IMR-90 (cell line): Measurements from ENCODE around the gene NCOA7. TPM values are rescaled to one million over a fixed set of nuclear protein-coding genes. Genes with fewer than 3 reads are reported as not detected.

Experiments
- ATAC-seq: fragments of 200-7000 bp; cut with Tn5 transposase; 2 replicates; pipeline ENCODE4 v1.9.1; 2020; ENCODE audit warnings: low read depth, mild to moderate bottlenecking, moderate library complexity
- BruUV-seq: library from RNA; stranded (reverse); fragments of 400-500 nt; replicated peaks from 2 replicates; lab custom pipeline; 2021; lab: Mats Ljungman, UMichigan
- CTCF ChIA-PET: fragments of 300-600 bp; formaldehyde crosslinking; extraction: SDS; loops from one replicate; lab custom pipeline; 2021; ENCODE audit warnings: antibody characterized with exemption; lab: Yijun Ruan, JAX
- POLR2A ChIA-PET: fragments of 300-600 bp; sonication (Branson Sonifier 250); formaldehyde crosslinking; loops from one replicate; lab custom pipeline; 2022; ENCODE audit warnings: antibody characterized with exemption; ENCODE audit not compliant: unreplicated experiment; lab: Charles Lee
- DNase-seq: peaks from one replicate; pipeline ENCODE4 v3.0.0; 2013
- H2AFZ ChIP-seq: replicated peaks from 2 replicates; pipeline ENCODE3; 2013; ENCODE audit warnings: low read length, mild to moderate bottlenecking; ENCODE audit not compliant: poor library complexity
- H2AK5ac ChIP-seq: 2 replicates; pipeline ENCODE4 v1.6.1; 2013; ENCODE audit warnings: low read depth, low read length, inconsistent platforms
- H2AK9ac ChIP-seq: replicated peaks from 2 replicates; pipeline ENCODE3; 2013; ENCODE audit warnings: mild to moderate bottlenecking, low read depth, low read length, moderate library complexity; ENCODE audit not compliant: poor library complexity
- H2BK120ac ChIP-seq: 2 replicates; pipeline ENCODE4 v1.6.1; 2013; ENCODE audit warnings: low read depth, low read length, inconsistent platforms
- H2BK15ac ChIP-seq: 3 replicates; pipeline ENCODE4 v1.6.1; 2013; ENCODE audit warnings: low read depth, low read length, inconsistent platforms
- H2BK20ac ChIP-seq: 2 replicates; pipeline ENCODE4 v1.6.1; 2013; ENCODE audit warnings: low read depth, mild to moderate bottlenecking, inconsistent platforms, low read length, moderate library complexity
- H2BK5ac ChIP-seq: 2 replicates; pipeline ENCODE4 v1.6.1; 2013; ENCODE audit warnings: mild to moderate bottlenecking, low read depth, low read length, inconsistent platforms; ENCODE audit not compliant: poor library complexity, severe bottlenecking
- H3K14ac ChIP-seq: replicated peaks from 2 replicates; pipeline ENCODE4 v1.6.1; 2013; ENCODE audit warnings: low read depth, low read length, inconsistent platforms
- H3K18ac ChIP-seq: 2 replicates; pipeline ENCODE4 v1.6.1; 2013; ENCODE audit warnings: low read depth, low read length, control low read depth
- H3K23ac ChIP-seq: 2 replicates; pipeline ENCODE4 v1.6.1; 2013; ENCODE audit warnings: low read depth, low read length, inconsistent platforms
- H3K27ac ChIP-seq: 2 replicates; pipeline ENCODE4 v1.5.1; 2013; ENCODE audit warnings: mild to moderate bottlenecking, control low read depth, low read length; ENCODE audit not compliant: insufficient read depth
- H3K27me3 ChIP-seq: 2 replicates; pipeline ENCODE4 v1.6.1; 2013; ENCODE audit warnings: low read length; ENCODE audit not compliant: control insufficient read depth, insufficient read depth
- H3K36me3 ChIP-seq: 2 replicates; pipeline ENCODE4 v1.6.1; 2013; ENCODE audit warnings: low read length, mixed read lengths; ENCODE audit not compliant: control insufficient read depth, insufficient read depth
- H3K4ac ChIP-seq: 2 replicates; pipeline ENCODE4 v1.6.1; 2013; ENCODE audit warnings: low read depth, low read length, inconsistent platforms
- H3K4me1 ChIP-seq: 2 replicates; pipeline ENCODE4 v1.6.1; 2013; ENCODE audit warnings: low read length, mixed read lengths; ENCODE audit not compliant: control insufficient read depth, insufficient read depth
- H3K4me2 ChIP-seq: 2 replicates; pipeline ENCODE4 v1.6.1; 2013; ENCODE audit warnings: low read depth, mild to moderate bottlenecking, control low read depth, low read length, moderate library complexity
- H3K4me3 ChIP-seq: 2 replicates; pipeline ENCODE4 v1.5.1; 2013; ENCODE audit warnings: low read depth, mild to moderate bottlenecking, control low read depth, low read length, moderate library complexity; ENCODE audit not compliant: insufficient read depth
- H3K56ac ChIP-seq: 2 replicates; pipeline ENCODE4 v1.6.1; 2013; ENCODE audit warnings: low read length, inconsistent platforms; ENCODE audit not compliant: insufficient read depth; ENCODE audit errors: extremely low read depth
- H3K79me1 ChIP-seq, 2 experiments: 2 replicates each; pipeline ENCODE4 v1.6.1; 2013; ENCODE audit warnings: low read length in 2 of 2, inconsistent platforms in 1 of 2, low read depth in 1 of 2
- H3K9ac ChIP-seq: 2 replicates; pipeline ENCODE4 v1.6.1; 2013; ENCODE audit warnings: low read depth, low read length, control low read depth
- H3K9me1 ChIP-seq: 2 replicates; pipeline ENCODE4 v1.6.1; 2013; ENCODE audit warnings: low read length, inconsistent platforms; ENCODE audit not compliant: insufficient read depth
- H3K9me3 ChIP-seq: 2 replicates; pipeline ENCODE4 v1.6.1; 2013; ENCODE audit warnings: low read length; ENCODE audit not compliant: control insufficient read depth, insufficient read depth
- H4K20me1 ChIP-seq: 2 replicates; pipeline ENCODE4 v1.6.1; 2013; ENCODE audit warnings: low read length, inconsistent platforms; ENCODE audit not compliant: insufficient read depth
- H4K5ac ChIP-seq: 2 replicates; pipeline ENCODE4 v1.6.1; 2013; ENCODE audit warnings: mild to moderate bottlenecking, low read depth, low read length, control low read depth
- H4K8ac ChIP-seq, 2 experiments: 2 replicates each; pipeline ENCODE4 v1.6.1; 2013; ENCODE audit warnings: low read depth in 2 of 2, low read length in 2 of 2, control low read depth in 1 of 2, inconsistent platforms in 1 of 2
- H4K91ac ChIP-seq: 2 replicates; pipeline ENCODE4 v1.6.1; 2013; ENCODE audit warnings: low read depth, low read length, inconsistent platforms; ENCODE audit not compliant: insufficient read depth
- BHLHE40 ChIP-seq: fragments of 150-350 bp; IDR thresholded peaks from 2 replicates; pipeline ENCODE4 v1.6.1; 2016; ENCODE audit warnings: mild to moderate bottlenecking, low read depth, low read length
- CEBPB ChIP-seq: IDR thresholded peaks from 2 replicates; pipeline ENCODE4 v1.6.1; 2012; ENCODE audit warnings: low read depth, low read length, improper control_type of control experiment
- CTCF ChIP-seq: conservative IDR thresholded peaks from 2 replicates; pipeline ENCODE4 v1.5.1; 2012; ENCODE audit warnings: mild to moderate bottlenecking, low read depth, low read length, improper control_type of control experiment
- MAFK ChIP-seq: IDR thresholded peaks from 2 replicates; pipeline ENCODE4 v1.6.1; 2012; ENCODE audit warnings: low read depth, low read length, improper control_type of control experiment
- MXI1 ChIP-seq: IDR thresholded peaks from 2 replicates; pipeline ENCODE4 v1.6.1; 2012; ENCODE audit warnings: low read depth, mild to moderate bottlenecking, low read length, moderate library complexity, borderline replicate concordance
- NFE2L2 ChIP-seq: fragments of 150-350 bp; IDR thresholded peaks from 2 replicates; pipeline ENCODE4 v1.6.1; 2016; ENCODE audit warnings: low read depth, mild to moderate bottlenecking, low read length
- RAD21 ChIP-seq: IDR thresholded peaks from 2 replicates; pipeline ENCODE4 v1.6.1; 2012; ENCODE audit warnings: low read length, improper control_type of control experiment
- RCOR1 ChIP-seq: IDR thresholded peaks from 2 replicates; pipeline ENCODE4 v1.6.1; 2012; ENCODE audit warnings: mild to moderate bottlenecking, low read length, improper control_type of control experiment; ENCODE audit not compliant: insufficient replicate concordance
- RFX5 ChIP-seq: IDR thresholded peaks from 2 replicates; pipeline ENCODE4 v1.8.0; 2012; ENCODE audit warnings: low read depth, mild to moderate bottlenecking, low read length, moderate library complexity
- SMC3 ChIP-seq: fragments of 150-350 bp; IDR thresholded peaks from 2 replicates; pipeline ENCODE4 v1.6.1; 2016; ENCODE audit warnings: low read depth, mild to moderate bottlenecking, antibody characterized with exemption, low read length, moderate library complexity
- WGBS, 2 experiments: methylation state at CpG; one replicate each; pipeline versions ENCODE4 v1.1.5 to v1.1.7; 2013; ENCODE audit warnings: missing lambda C conversion rate in 2 of 2; ENCODE audit not compliant: insufficient read length in 1 of 2; ENCODE audit errors: extremely low coverage in 2 of 2; 5-methylcytosine and 5-hydroxymethylcytosine counted together
- dilution Hi-C: fragments of 300-500 bp; cut with HindIII; formaldehyde crosslinking; loops from one replicate; pipeline ENCODE4 v1.14.3; 2018; ENCODE audit warnings: low sequenced_read_pairs; ENCODE audit not compliant: unreplicated experiment
- in situ Hi-C: fragments of 300-500 bp; cut with MboI; formaldehyde crosslinking; loops from 3 replicates; pipeline ENCODE4 v1.14.3; 2019; ENCODE audit warnings: low sequenced_read_pairs, inconsistent platforms, mixed read lengths
- intact Hi-C: fragments of 100-400 bp; cut with micrococcal nuclease; formaldehyde crosslinking; loops from 2 replicates; pipeline ENCODE4 v1.10.0; 2022
- polyA plus RNA-seq, 3 experiments: library from polyadenylated mRNA; depleted of rRNA; stranded (reverse); fragments of >200 nt; gene quantifications; 2 replicates each; pipeline ENCODE4 v1.2.3, GENCODE V29; 2012; ENCODE audit warnings: low replicate concordance in 1 of 3
- total RNA-seq: library from RNA; depleted of rRNA; stranded (reverse); fragments of >200 nt; gene quantifications from 2 replicates; pipeline ENCODE4 v1.2.3, GENCODE V29; 2012
- TF ChIP-seq, protein P1 (sequence below): fragments of 150-350 bp; IDR thresholded peaks from 2 replicates; pipeline ENCODE4 v1.6.1; 2016; ENCODE audit warnings: low read depth, mild to moderate bottlenecking, low read length, moderate library complexity, borderline replicate concordance

Gene NCOA7
- total and polyA plus RNA-seq, 2 of the 4 experiments (the other 2 are of a cell fraction), result 12.6 to 12.9 TPM

- POLR2A ChIA-PET, result no interaction called here
- in situ Hi-C loops, result no loop called here
- Histone ChIP-seq H3K18ac (no peak overlapping the region), H3K4ac (no peak overlapping the region), H2BK5ac (no peak overlapping the region), H4K20me1 (no peaks in the 10 kb centered on the region), H3K23ac (no peak overlapping the region), H2BK20ac (no peak overlapping the region), H2AFZ (no peak overlapping the region), H3K9me3 (no peaks in the 10 kb centered on the region), H3K56ac (no peak overlapping the region), H4K5ac (no peak overlapping the region), H3K4me3 (no peak overlapping the region), H2BK15ac (no peak overlapping the region), H2AK5ac (no peak overlapping the region), H4K8ac (no peak overlapping the region), H3K4me2 (no peak overlapping the region), H3K4me1 (peaks cover 8% of the 10 kb centered on the region), H3K9me1 (no peaks in the 10 kb centered on the region), H2BK120ac (no peak overlapping the region), H3K27me3 (no peaks in the 10 kb centered on the region), H3K36me3 (no peaks in the 10 kb centered on the region), H3K27ac (no peak overlapping the region), H2AK9ac (no peak overlapping the region), H4K91ac (no peak overlapping the region), H3K14ac (no peak overlapping the region), H3K79me1 (peaks cover 9 to 28% of the 10 kb centered on the region in 2 experiments), H3K9ac (no peak overlapping the region)
- intact Hi-C loops, result loop anchor here (5.0 kb wide), 1 partner anchor 65 kb away; no protein-coding TSS in a partner anchor
- dilution Hi-C loops, result no loop called here
- no TSS peak for BruUV-seq
- WGBS, 2 experiments, result 100% methylated on average over 2 of the region's 3 CpGs; no CpG with 5 or more reads in 1 of the 2 experiments
- ATAC-seq (no peak), DNase-seq (no peak)
- CTCF ChIA-PET, result interaction anchor here (0.6 to 4.9 kb wide), 6 partner anchors 10 to 191 kb away, joined by 3 to 45 read pairs (median 4); partner anchors contain the start of gene HINT3
- TF ChIP-seq MXI1 (no peak), CEBPB (no peak), BHLHE40 (no peak), CTCF (no peak), RFX5 (no peak), NFE2L2 (no peak), SMC3 (no peak), MAFK (no peak), RAD21 (no peak), RCOR1 (no peak)
- TF ChIP-seq, protein P1, sequence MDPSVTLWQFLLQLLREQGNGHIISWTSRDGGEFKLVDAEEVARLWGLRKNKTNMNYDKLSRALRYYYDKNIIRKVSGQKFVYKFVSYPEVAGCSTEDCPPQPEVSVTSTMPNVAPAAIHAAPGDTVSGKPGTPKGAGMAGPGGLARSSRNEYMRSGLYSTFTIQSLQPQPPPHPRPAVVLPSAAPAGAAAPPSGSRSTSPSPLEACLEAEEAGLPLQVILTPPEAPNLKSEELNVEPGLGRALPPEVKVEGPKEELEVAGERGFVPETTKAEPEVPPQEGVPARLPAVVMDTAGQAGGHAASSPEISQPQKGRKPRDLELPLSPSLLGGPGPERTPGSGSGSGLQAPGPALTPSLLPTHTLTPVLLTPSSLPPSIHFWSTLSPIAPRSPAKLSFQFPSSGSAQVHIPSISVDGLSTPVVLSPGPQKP, result no peak
Observed at GRCh38 chr6:125792172-125792571, 1.4 kb downstream of the NCOA7 start.
